Measurements from ENCODE around the gene SLC6A18. TPM values are rescaled to one million over a fixed set of nuclear protein-coding genes. Genes with fewer than 3 reads are reported as not detected.

SLC6A18 gene
- total RNA-seq = not detected

- ATAC-seq (no peak), DNase-seq (ENCODE audit: low spot score) (no peak)
These were observed at the start of gene SLC6A18 for GRCh38 chr5:1225081-1225480. SLC6A18 (plus strand) TSS chr5:1225381; CDS start chr5:1225478, 97 bp downstream.

GRCh38 chr5:1175801-1176472 lies 49.2 kb upstream of the SLC6A18 start:
- DNase-seq (ENCODE audit: low spot score) = no peak
- ATAC-seq = no peak

GRCh38 chr5:1176473-1177391 lies 48.4 kb upstream of the SLC6A18 start:
- DNase-seq (ENCODE audit: low spot score) (no peak), ATAC-seq (no peak)

GRCh38 chr5:1177826-1178528 lies 47.2 kb upstream of the SLC6A18 start:
- ATAC-seq = no peak
- DNase-seq (ENCODE audit: low spot score) = no peak

- peak; percentile 1 for ATAC-seq
- no peak for DNase-seq (ENCODE audit: low spot score)
These were observed 46.4 kb upstream of the SLC6A18 start for GRCh38 chr5:1178529-1179382.

- ATAC-seq = no peak
- DNase-seq (ENCODE audit: low spot score) = no peak
These were observed 45.8 kb upstream of the SLC6A18 start for GRCh38 chr5:1179383-1179715.

GRCh38 chr5:1180096-1180495 lies 45.1 kb upstream of the SLC6A18 start:
- ATAC-seq = no peak

GRCh38 chr5:1180841-1181271 lies 44.3 kb upstream of the SLC6A18 start:
- ATAC-seq (no peak), DNase-seq (ENCODE audit: low spot score) (no peak)

More at GRCh38 chr5:1180096-1180495, 45.1 kb upstream of the SLC6A18 start:
- DNase-seq (ENCODE audit: low spot score) = no peak

- peak; percentile 58 for ATAC-seq
- DNase-seq (ENCODE audit: low spot score) = peak; percentile 91
These were observed 43.5 kb upstream of the SLC6A18 start for GRCh38 chr5:1181451-1182359.

GRCh38 chr5:1182360-1182632 lies 42.9 kb upstream of the SLC6A18 start:
- no peak for DNase-seq (ENCODE audit: low spot score)
- ATAC-seq = no peak

GRCh38 chr5:1182633-1183423 lies 42.4 kb upstream of the SLC6A18 start:
- DNase-seq (ENCODE audit: low spot score) = peak; percentile 90

GRCh38 chr5:1183424-1184162 lies 41.6 kb upstream of the SLC6A18 start:
- DNase-seq (ENCODE audit: low spot score) (no peak), ATAC-seq (no peak)

More at GRCh38 chr5:1182633-1183423, 42.4 kb upstream of the SLC6A18 start:
- peak; percentile 65 for ATAC-seq

- ATAC-seq (no peak), DNase-seq (ENCODE audit: low spot score) (no peak)
These were observed 41.1 kb upstream of the SLC6A18 start for GRCh38 chr5:1184163-1184470.

GRCh38 chr5:1184481-1184880 lies 40.7 kb upstream of the SLC6A18 start:
- DNase-seq (ENCODE audit: low spot score) (no peak), ATAC-seq (no peak)

- ATAC-seq (no peak), DNase-seq (ENCODE audit: low spot score) (no peak)
These were observed 40.0 kb upstream of the SLC6A18 start for GRCh38 chr5:1185038-1185627.

- DNase-seq (ENCODE audit: low spot score) = peak; percentile 95
- ATAC-seq = peak; percentile 71
These were observed 39.4 kb upstream of the SLC6A18 start for GRCh38 chr5:1185629-1186350.

Measured in left lobe of liver (tissue), 2 donors.